ENCODE results near the gene CYP20A1.
"Not testable (repeated sequence)": the region's sequence is repeated elsewhere in the genome, so short reads cannot be mapped to it uniquely, and the experiment has no call there.

CYP20A1 gene

GRCh38 chr2:203238704-203239526 lies at the start of gene CYP20A1:
Gene CYP20A1, plus strand, starts transcription at chr2:203239018. Its CDS starts 45 bp downstream, at chr2:203239063.
- peak; percentile 95 for DNase-seq (ENCODE audit: low spot score)

GRCh38 chr2:203190547-203190946 lies 48.3 kb upstream of the CYP20A1 start:
- not testable (repeated sequence) for DNase-seq (ENCODE audit: low spot score)

- DNase-seq (ENCODE audit: low spot score), result not testable (repeated sequence)
These were observed 47.8 kb upstream of the CYP20A1 start for GRCh38 chr2:203191026-203191425.

GRCh38 chr2:203191961-203192360 lies 46.9 kb upstream of the CYP20A1 start:
- DNase-seq (ENCODE audit: low spot score), result no peak

- no peak for DNase-seq (ENCODE audit: low spot score)
These were observed 43.3 kb upstream of the CYP20A1 start for GRCh38 chr2:203195331-203196036.

- no peak for DNase-seq (ENCODE audit: low spot score)
These were observed 38.0 kb upstream of the CYP20A1 start for GRCh38 chr2:203200866-203201265.

- DNase-seq (ENCODE audit: low spot score), result no peak
These were observed 37.4 kb upstream of the CYP20A1 start for GRCh38 chr2:203201426-203201825.

- no peak for DNase-seq (ENCODE audit: low spot score)
These were observed 29.3 kb upstream of the CYP20A1 start for GRCh38 chr2:203209538-203209937.

GRCh38 chr2:203225423-203226039 lies 13.3 kb upstream of the CYP20A1 start:
- peak; percentile 61 for DNase-seq (ENCODE audit: low spot score)

- not testable (repeated sequence) for DNase-seq (ENCODE audit: low spot score)
These were observed 9.1 kb upstream of the CYP20A1 start for GRCh38 chr2:203229674-203230073.

- DNase-seq (ENCODE audit: low spot score), result no peak
These were observed 1.2 kb upstream of the CYP20A1 start for GRCh38 chr2:203237346-203238238.

GRCh38 chr2:203238292-203238703 lies 520 bp upstream of the CYP20A1 start:
- no peak for DNase-seq (ENCODE audit: low spot score)

GRCh38 chr2:203240491-203240890 lies 1.7 kb downstream of the CYP20A1 start:
- peak; percentile 20 for DNase-seq (ENCODE audit: low spot score)

- no peak for DNase-seq (ENCODE audit: low spot score)
These were observed 3.7 kb downstream of the CYP20A1 start for GRCh38 chr2:203242518-203242917.

- no peak for DNase-seq (ENCODE audit: low spot score)
These were observed 7.8 kb downstream of the CYP20A1 start for GRCh38 chr2:203246646-203247045.

GRCh38 chr2:203252818-203253217 lies 14.0 kb downstream of the CYP20A1 start:
- no peak for DNase-seq (ENCODE audit: low spot score)

- not testable (repeated sequence) for DNase-seq (ENCODE audit: low spot score)
These were observed 14.7 kb downstream of the CYP20A1 start for GRCh38 chr2:203253422-203254095.

- DNase-seq (ENCODE audit: low spot score), result no peak
These were observed 22.7 kb downstream of the CYP20A1 start for GRCh38 chr2:203261326-203262159.

- DNase-seq (ENCODE audit: low spot score), result no peak
These were observed 40.5 kb downstream of the CYP20A1 start for GRCh38 chr2:203279288-203279687.

GRCh38 chr2:203280428-203281064 lies 41.7 kb downstream of the CYP20A1 start:
- DNase-seq (ENCODE audit: low spot score), result no peak

Data from NAMALWA (cell line).